GM23338 (cell line): Measurements from ENCODE around the gene PAM16. TPM values are rescaled to one million over a fixed set of nuclear protein-coding genes. Genes with fewer than 3 reads are reported as not detected.

Source experiments
- CTCF ChIP-seq, 2 experiments: fragments of 200-600 bp in 1 of 2; sonication (generic) in 1 of 2; conservative IDR thresholded peaks; 2 replicates each; pipeline versions ENCODE4 v1.5.1 to v1.6.1; 2016 to 2017; ENCODE audit warnings: antibody characterized with exemption in 2 of 2, low read depth in 2 of 2, mild to moderate bottlenecking in 2 of 2, moderate library complexity in 1 of 2
- EZH2 ChIP-seq: fragments of 200-600 bp; sonication (generic); IDR thresholded peaks from one replicate; pipeline ENCODE4 v1.8.0; 2017; ENCODE audit warnings: antibody characterized with exemption, mild to moderate bottlenecking, low read depth; ENCODE audit not compliant: unreplicated experiment
- EZH2phosphoT487 ChIP-seq: fragments of 200-600 bp; sonication (generic); IDR thresholded peaks from one replicate; pipeline ENCODE4 v1.8.1; 2018; ENCODE audit warnings: antibody characterized with exemption; ENCODE audit not compliant: unreplicated experiment
- JUNB ChIP-seq: IDR thresholded peaks from one replicate; pipeline ENCODE4 v1.6.1; 2016; ENCODE audit warnings: antibody characterized with exemption; ENCODE audit not compliant: unreplicated experiment
- NANOG ChIP-seq: IDR thresholded peaks from 2 replicates; pipeline ENCODE4 v1.6.1; 2016; ENCODE audit warnings: antibody characterized with exemption, borderline replicate concordance
- REST ChIP-seq: IDR thresholded peaks from one replicate; pipeline ENCODE4 v1.6.1; 2018; ENCODE audit warnings: antibody characterized with exemption; ENCODE audit not compliant: unreplicated experiment
- ZNF331 ChIP-seq: fragments of 250-450 bp; sonication (Bioruptor Pico); IDR thresholded peaks from 2 replicates; pipeline ENCODE4 v1.5.0; 2020; ENCODE audit warnings: low read depth, mild to moderate bottlenecking, moderate library complexity
- ZNF462 ChIP-seq: fragments of 250-450 bp; sonication (Bioruptor Pico); IDR thresholded peaks from 2 replicates; pipeline ENCODE4 v1.5.0; 2020; ENCODE audit warnings: mild to moderate bottlenecking, moderate library complexity
- polyA plus RNA-seq: library from polyadenylated mRNA; unstranded; fragments of >200 nt; fragmentation: Nextera tagmentation; extraction: Ambion mirVana; gene quantifications from 2 replicates; pipeline ENCODE4 v1.2.1, GENCODE V29; 2016
- total RNA-seq: library from RNA; depleted of rRNA; stranded (reverse); fragments of >200 nt; shearing (Covaris generic); gene quantifications from 2 replicates; pipeline ENCODE4 v1.2.3, GENCODE V29; 2014

PAM16 gene
- total and polyA plus RNA-seq, 2 experiments from 2014 or later = 84.1 to 283 TPM

GRCh38 chr16:4370151-4370550, 19.0 kb upstream of the PAM16 start (continued):
- TF ChIP-seq ZNF462 (CRISPR knock-in tag) (no peak), JUNB (no peak), NANOG (no peak), ZNF331 (CRISPR knock-in tag) (no peak), REST (no peak), EZH2phosphoT487 (no peak), CTCF (conservative IDR thresholded peaks at IDR 0.05; ENCODE audit: low read depth in 2 of 2) (no peak), EZH2 (no peak)
